ENCODE measurements around the gene CELF3. TPM values are rescaled to one million over a fixed set of nuclear protein-coding genes. Genes with fewer than 3 reads are reported as not detected.

CELF3 gene
- total and polyA plus RNA-seq, 2 of the 13 experiments (the other 11 are each of a cell fraction or from before 2014, with no cell fraction given): not detected

DNA sequence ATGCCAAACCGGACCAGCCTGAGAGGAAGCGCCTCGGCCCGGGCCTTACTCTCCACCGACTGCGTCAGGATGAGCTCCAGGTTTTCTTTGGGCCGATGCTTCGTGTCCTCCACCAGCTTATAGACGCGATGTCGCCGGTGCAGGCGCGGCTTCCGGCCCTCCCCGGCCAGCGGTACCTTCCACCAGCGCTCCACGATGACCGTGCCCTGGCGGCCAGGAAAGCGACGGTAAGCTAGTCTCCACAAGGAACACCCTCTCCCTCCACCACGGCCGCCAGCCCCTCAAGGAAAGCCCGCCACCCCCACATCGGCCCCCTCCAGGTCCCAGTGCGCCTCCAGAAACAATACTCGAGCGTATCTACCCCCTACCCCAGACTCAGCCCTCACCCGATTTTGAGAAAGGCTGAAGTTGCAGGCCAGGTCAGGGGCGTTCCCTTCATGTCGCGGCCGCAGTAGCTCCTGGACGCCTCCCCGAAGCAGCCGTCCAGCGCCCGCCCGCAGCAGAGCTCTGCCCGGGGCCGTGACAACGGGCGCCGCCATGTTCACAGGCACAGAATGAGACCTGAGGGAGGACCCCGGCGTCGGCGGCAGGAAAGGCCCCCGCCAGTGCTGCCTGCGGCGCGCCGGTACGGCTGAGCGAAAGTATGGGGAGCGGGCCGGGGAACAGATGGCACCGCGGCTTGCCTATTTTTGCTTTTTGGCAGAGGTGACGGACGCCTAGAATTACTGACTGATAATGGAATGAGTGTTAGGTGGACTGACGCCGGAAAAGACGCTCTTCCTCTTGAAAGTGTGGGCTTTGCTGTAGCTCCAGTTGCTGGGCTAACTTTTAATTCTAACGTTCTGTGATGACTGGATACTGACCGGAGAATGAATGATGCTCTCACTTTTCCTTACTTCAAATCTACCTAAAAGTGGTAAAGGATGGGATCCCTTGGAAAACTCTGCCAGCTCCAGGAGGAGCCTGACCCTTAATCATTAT, 46.6 kb upstream of the CELF3 start, which contains the start of gene MRPL9 (continued):
- TF ChIP-seq, protein P1, sequence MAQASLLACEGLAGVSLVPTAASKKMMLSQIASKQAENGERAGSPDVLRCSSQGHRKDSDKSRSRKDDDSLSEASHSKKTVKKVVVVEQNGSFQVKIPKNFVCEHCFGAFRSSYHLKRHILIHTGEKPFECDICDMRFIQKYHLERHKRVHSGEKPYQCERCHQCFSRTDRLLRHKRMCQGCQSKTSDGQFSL (CRISPR knock-in tag; IDR thresholded peaks at IDR 0.05): peak; percentile 52; the same call in 1 of the 2 replicates
- TF ChIP-seq ZNF510 (CRISPR knock-in tag; IDR thresholded peaks at IDR 0.05; ENCODE audit: low read depth) (no peak), RFX3 (CRISPR knock-in tag; IDR thresholded peaks at IDR 0.05) (no peak), ZSCAN9 (CRISPR knock-in tag; IDR thresholded peaks at IDR 0.05; ENCODE audit: borderline replicate concordance) (no peak; the same call in 1 of the 2 replicates), SRY (CRISPR knock-in tag; IDR thresholded peaks at IDR 0.05) (no peak), ZNF776 (CRISPR knock-in tag; IDR thresholded peaks at IDR 0.05) (peak; percentile 59; the same call in 1 of the 2 replicates), SIN3A (IDR thresholded peaks at IDR 0.05; ENCODE audit: borderline replicate concordance, low read depth, low read length) (no peak)
- TF ChIP-seq, protein P2, sequence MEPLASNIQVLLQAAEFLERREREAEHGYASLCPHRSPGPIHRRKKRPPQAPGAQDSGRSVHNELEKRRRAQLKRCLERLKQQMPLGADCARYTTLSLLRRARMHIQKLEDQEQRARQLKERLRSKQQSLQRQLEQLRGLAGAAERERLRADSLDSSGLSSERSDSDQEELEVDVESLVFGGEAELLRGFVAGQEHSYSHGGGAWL (CRISPR knock-in tag; IDR thresholded peaks at IDR 0.05): 0 out of 2 replicates have a peak, but pooled peaks have one; percentile 68

DNA sequence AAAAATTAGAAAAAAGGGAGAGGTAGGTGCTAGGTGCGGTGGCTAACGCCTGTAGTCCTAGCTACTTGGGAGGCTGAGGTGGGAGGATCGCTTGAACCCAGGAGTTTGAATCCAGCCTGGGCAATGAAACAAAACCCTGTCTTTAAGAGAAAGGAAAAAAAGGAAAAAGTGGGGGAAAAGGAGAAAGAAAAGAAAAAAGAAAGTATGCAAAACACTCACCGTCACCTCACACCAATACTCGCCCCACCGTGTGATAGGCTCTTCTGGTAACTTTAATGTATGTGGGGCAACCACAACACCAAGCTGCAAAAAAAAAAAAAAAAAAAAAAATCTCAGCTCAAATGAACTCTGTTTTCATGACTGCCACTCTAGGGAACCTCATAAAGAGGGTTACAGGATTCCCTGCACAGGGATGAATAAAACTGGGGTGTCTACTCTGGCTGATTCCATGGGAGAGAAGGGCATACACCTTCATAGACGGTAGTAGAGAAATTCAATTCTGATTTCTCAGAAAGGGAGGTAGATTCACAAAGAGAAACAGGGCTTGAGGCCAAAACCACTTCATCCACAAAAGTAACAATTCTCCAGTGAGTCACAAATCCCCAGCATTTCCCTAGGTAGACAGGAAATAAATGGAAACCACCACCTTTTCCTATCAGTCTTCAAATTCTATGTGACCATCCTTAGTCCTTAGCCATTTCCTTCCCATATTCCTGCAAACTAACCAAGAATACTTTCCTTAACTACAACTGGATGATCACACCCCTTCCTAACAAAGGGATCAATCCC, 44.2 kb upstream of the CELF3 start:
- H3K4me3 ChIP-seq (replicated peaks in 1 of 3; ENCODE audit: insufficient read depth in 1 of 3, low read depth in 2 of 3, low read length in 3 of 3): no peak overlapping the region
- DNase-seq (ENCODE audit: low spot score): no peak
- no peaks in the 10 kb centered on the region for H4K20me1 ChIP-seq (ENCODE audit: insufficient read depth, low read length)
- POLR2A ChIA-PET: no interaction called here
- CTCF ChIA-PET (ENCODE audit: low intra/inter-chr PET ratio, low total read pairs): no interaction called here
- H3K4me1 ChIP-seq (ENCODE audit: insufficient read depth, low read length): peaks cover 22% of the 10 kb centered on the region
- H3K36me3 ChIP-seq (replicated peaks in 1 of 2; ENCODE audit: control insufficient read depth in 1 of 2, insufficient read depth in 2 of 2, low read length in 2 of 2): peaks cover 6 to 41% of the 10 kb centered on the region in 2 experiments
- FAIRE-seq: no peak
- intact Hi-C loops (cut with micrococcal nuclease; ENCODE audit: unreplicated experiment): loop anchor here (10.0 kb wide), 1 partner anchor 74 kb away; the partner anchor contains the start of genes C2CD4D and RORC
- H3K9ac ChIP-seq (ENCODE audit: insufficient read depth, low read depth, low read length): no peak overlapping the region
- H3K27me3 ChIP-seq (ENCODE audit: control insufficient read depth in 1 of 2, insufficient read depth in 2 of 2, low read length in 2 of 2): no peaks in the 10 kb centered on the region; a peak in 1 of 5 replicates
- no peak overlapping the region for H3K27ac ChIP-seq (ENCODE audit: extremely low read length, insufficient read depth, low read length)
- 97% methylated on average over 7 of the region's 7 CpGs for WGBS (ENCODE audit: low lambda C conversion rate)
- no TSS peak for BruUV-seq (replicated peaks)
- no peaks in the 10 kb centered on the region for H3K9me3 ChIP-seq (ENCODE audit: low read length)
- H2AFZ ChIP-seq (ENCODE audit: low read length): no peak overlapping the region
- no peak overlapping the region for H3K4me2 ChIP-seq (ENCODE audit: low read depth, low read length)
- ATAC-seq: no peak
- peaks cover 5% of the 10 kb centered on the region for H3K79me2 ChIP-seq (ENCODE audit: insufficient read depth, low read length)
- in situ Hi-C loops (cut with HindIII; ENCODE audit: extremely low pct_ligation_motif_present, low pct_unique_long_range_greater_than_20kb): no loop called here
- TF ChIP-seq MTF1 (CRISPR knock-in tag; IDR thresholded peaks at IDR 0.05) (no peak), IRX3 (CRISPR knock-in tag; IDR thresholded peaks at IDR 0.05; ENCODE audit: borderline replicate concordance, low read depth) (no peak), ZNF263 (CRISPR knock-in tag; IDR thresholded peaks at IDR 0.05) (no peak), ZNF180 (CRISPR knock-in tag; IDR thresholded peaks at IDR 0.05; ENCODE audit: borderline replicate concordance, low read depth) (no peak)
- TF ChIP-seq, protein P3, sequence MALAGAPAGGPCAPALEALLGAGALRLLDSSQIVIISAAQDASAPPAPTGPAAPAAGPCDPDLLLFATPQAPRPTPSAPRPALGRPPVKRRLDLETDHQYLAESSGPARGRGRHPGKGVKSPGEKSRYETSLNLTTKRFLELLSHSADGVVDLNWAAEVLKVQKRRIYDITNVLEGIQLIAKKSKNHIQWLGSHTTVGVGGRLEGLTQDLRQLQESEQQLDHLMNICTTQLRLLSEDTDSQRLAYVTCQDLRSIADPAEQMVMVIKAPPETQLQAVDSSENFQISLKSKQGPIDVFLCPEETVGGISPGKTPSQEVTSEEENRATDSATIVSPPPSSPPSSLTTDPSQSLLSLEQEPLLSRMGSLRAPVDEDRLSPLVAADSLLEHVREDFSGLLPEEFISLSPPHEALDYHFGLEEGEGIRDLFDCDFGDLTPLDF (CRISPR knock-in tag; IDR thresholded peaks at IDR 0.05): no peak
- TF ChIP-seq, protein P4, sequence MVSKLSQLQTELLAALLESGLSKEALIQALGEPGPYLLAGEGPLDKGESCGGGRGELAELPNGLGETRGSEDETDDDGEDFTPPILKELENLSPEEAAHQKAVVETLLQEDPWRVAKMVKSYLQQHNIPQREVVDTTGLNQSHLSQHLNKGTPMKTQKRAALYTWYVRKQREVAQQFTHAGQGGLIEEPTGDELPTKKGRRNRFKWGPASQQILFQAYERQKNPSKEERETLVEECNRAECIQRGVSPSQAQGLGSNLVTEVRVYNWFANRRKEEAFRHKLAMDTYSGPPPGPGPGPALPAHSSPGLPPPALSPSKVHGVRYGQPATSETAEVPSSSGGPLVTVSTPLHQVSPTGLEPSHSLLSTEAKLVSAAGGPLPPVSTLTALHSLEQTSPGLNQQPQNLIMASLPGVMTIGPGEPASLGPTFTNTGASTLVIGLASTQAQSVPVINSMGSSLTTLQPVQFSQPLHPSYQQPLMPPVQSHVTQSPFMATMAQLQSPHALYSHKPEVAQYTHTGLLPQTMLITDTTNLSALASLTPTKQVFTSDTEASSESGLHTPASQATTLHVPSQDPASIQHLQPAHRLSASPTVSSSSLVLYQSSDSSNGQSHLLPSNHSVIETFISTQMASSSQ (IDR thresholded peaks at IDR 0.05; ENCODE audit: low read depth): no peak
- TF ChIP-seq, protein P4 (CRISPR knock-in tag; IDR thresholded peaks at IDR 0.05; ENCODE audit: borderline replicate concordance): no peak
